DND-41 (cell line): ENCODE measurements around the gene MAML3.

Experiments
- EZH2 ChIP-seq: IDR thresholded peaks from 3 replicates; pipeline ENCODE4 v1.6.1; 2012; ENCODE audit warnings: borderline replicate concordance, low read depth, mild to moderate bottlenecking, moderate library complexity, low read length, inconsistent platforms; ENCODE audit not compliant: severe bottlenecking
- TF ChIP-seq, protein P1 (sequence below): IDR thresholded peaks from 2 replicates; pipeline ENCODE4 v1.5.1; 2012; ENCODE audit warnings: borderline replicate concordance, low read length, moderate library complexity, mild to moderate bottlenecking; ENCODE audit not compliant: poor library complexity, severe bottlenecking; ENCODE audit errors: extremely low read depth

DNA sequence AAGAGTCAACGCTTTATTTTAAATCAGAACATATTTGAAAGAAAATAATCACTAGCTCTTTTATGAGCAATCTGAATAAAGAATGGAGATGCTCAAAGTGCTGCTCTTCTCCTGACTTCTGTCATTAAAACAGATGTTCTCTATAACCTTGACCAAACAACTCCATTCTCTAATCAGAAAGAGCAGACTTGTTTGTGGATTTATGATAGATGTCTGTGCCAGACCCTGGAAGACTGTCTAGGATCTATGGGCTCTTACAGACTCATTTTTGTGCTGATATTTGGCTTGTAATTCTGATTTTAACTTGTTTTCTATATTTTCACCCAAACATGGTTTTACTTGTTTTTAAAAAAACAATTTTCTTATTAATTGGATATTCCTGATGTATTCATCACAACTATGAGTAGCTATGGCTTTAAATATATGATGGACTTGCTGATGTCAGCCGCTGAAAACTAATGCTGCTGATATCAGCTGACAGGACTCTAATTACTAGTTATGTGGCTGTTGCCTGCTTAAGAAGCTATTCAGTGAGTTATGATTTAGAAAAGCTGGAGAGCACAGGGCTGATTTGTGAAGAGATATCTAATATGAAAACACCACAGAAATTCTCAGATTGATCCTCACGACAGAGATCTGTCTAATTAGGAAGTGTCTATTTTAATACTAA is 31.6 kb upstream of the MAML3 start:
- TF ChIP-seq, protein P1, sequence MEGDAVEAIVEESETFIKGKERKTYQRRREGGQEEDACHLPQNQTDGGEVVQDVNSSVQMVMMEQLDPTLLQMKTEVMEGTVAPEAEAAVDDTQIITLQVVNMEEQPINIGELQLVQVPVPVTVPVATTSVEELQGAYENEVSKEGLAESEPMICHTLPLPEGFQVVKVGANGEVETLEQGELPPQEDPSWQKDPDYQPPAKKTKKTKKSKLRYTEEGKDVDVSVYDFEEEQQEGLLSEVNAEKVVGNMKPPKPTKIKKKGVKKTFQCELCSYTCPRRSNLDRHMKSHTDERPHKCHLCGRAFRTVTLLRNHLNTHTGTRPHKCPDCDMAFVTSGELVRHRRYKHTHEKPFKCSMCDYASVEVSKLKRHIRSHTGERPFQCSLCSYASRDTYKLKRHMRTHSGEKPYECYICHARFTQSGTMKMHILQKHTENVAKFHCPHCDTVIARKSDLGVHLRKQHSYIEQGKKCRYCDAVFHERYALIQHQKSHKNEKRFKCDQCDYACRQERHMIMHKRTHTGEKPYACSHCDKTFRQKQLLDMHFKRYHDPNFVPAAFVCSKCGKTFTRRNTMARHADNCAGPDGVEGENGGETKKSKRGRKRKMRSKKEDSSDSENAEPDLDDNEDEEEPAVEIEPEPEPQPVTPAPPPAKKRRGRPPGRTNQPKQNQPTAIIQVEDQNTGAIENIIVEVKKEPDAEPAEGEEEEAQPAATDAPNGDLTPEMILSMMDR = no peak
- no peak for TF ChIP-seq EZH2
